ENCODE data around the gene LRRFIP2.

LRRFIP2 gene

GRCh38 chr3:37170060-37170459 lies 4.3 kb downstream of the LRRFIP2 start:
- TF ChIP-seq CTCF (conservative IDR thresholded peaks at IDR 0.05; ENCODE audit: low read depth, low read length) = no peak
- no peaks in the 10 kb centered on the region for H3K27me3 ChIP-seq (ENCODE audit: insufficient read depth, low read depth)
- no peaks in the 10 kb centered on the region for H3K36me3 ChIP-seq (ENCODE audit: insufficient read depth)
- no peak overlapping the region for H3K27ac ChIP-seq
- no peak overlapping the region for H3K4me2 ChIP-seq
- H2AFZ ChIP-seq (ENCODE audit: low read depth) = no peak overlapping the region
- H4K20me1 ChIP-seq (ENCODE audit: insufficient read depth) = no peaks in the 10 kb centered on the region
- no peak overlapping the region for H3K4me3 ChIP-seq (IDR thresholded peaks at IDR 0.05; ENCODE audit: insufficient read depth, low read depth, low read length)
- peaks cover 9% of the 10 kb centered on the region for H3K4me1 ChIP-seq (ENCODE audit: low read depth, poor library complexity, severe bottlenecking)
- H3K79me2 ChIP-seq (ENCODE audit: insufficient read depth, low read depth) = peaks cover 12% of the 10 kb centered on the region; the same call in 1 of the 2 replicates
- H3K9ac ChIP-seq = no peak overlapping the region

- TF ChIP-seq CTCF (conservative IDR thresholded peaks at IDR 0.05; ENCODE audit: low read depth, low read length) = no peak
- Histone ChIP-seq H3K79me2 (ENCODE audit: insufficient read depth, low read depth) (peaks cover 2% of the 10 kb centered on the region; the same call in 1 of the 2 replicates), H3K4me2 (no peak overlapping the region), H2AFZ (ENCODE audit: low read depth) (no peak overlapping the region), H3K4me3 (IDR thresholded peaks at IDR 0.05; ENCODE audit: insufficient read depth, low read depth, low read length) (no peak overlapping the region), H3K4me1 (ENCODE audit: low read depth, poor library complexity, severe bottlenecking) (peaks cover 3% of the 10 kb centered on the region), H3K36me3 (ENCODE audit: insufficient read depth) (no peaks in the 10 kb centered on the region), H3K27me3 (ENCODE audit: insufficient read depth, low read depth) (no peaks in the 10 kb centered on the region), H3K27ac (no peak overlapping the region), H4K20me1 (ENCODE audit: insufficient read depth) (no peaks in the 10 kb centered on the region), H3K9ac (no peak overlapping the region)
These were observed 5.5 kb downstream of the LRRFIP2 start for GRCh38 chr3:37168896-37169295.

- Histone ChIP-seq H3K36me3 (ENCODE audit: insufficient read depth) (no peaks in the 10 kb centered on the region), H3K27ac (no peak overlapping the region), H4K20me1 (ENCODE audit: insufficient read depth) (no peaks in the 10 kb centered on the region), H3K9ac (no peak overlapping the region), H3K79me2 (ENCODE audit: insufficient read depth, low read depth) (no peaks in the 10 kb centered on the region), H3K27me3 (ENCODE audit: insufficient read depth, low read depth) (no peaks in the 10 kb centered on the region), H3K4me1 (ENCODE audit: low read depth, poor library complexity, severe bottlenecking) (no peaks in the 10 kb centered on the region), H2AFZ (ENCODE audit: low read depth) (no peak overlapping the region), H3K4me2 (no peak overlapping the region), H3K4me3 (IDR thresholded peaks at IDR 0.05; ENCODE audit: insufficient read depth, low read depth, low read length) (no peak overlapping the region)
- TF ChIP-seq CTCF (conservative IDR thresholded peaks at IDR 0.05; ENCODE audit: low read depth, low read length) = no peak
These were observed 10.9 kb downstream of the LRRFIP2 start for GRCh38 chr3:37163262-37164015.

- Histone ChIP-seq H3K4me2 (no peak overlapping the region), H3K27ac (no peak overlapping the region)
These were observed 11.7 kb downstream of the LRRFIP2 start for GRCh38 chr3:37162501-37163245.

More at GRCh38 chr3:37162501-37163245, 11.7 kb downstream of the LRRFIP2 start:
- Histone ChIP-seq H3K4me3 (IDR thresholded peaks at IDR 0.05; ENCODE audit: insufficient read depth, low read depth, low read length) (no peak overlapping the region), H2AFZ (ENCODE audit: low read depth) (no peak overlapping the region), H3K36me3 (ENCODE audit: insufficient read depth) (no peaks in the 10 kb centered on the region), H3K27me3 (ENCODE audit: insufficient read depth, low read depth) (no peaks in the 10 kb centered on the region), H4K20me1 (ENCODE audit: insufficient read depth) (no peaks in the 10 kb centered on the region), H3K79me2 (ENCODE audit: insufficient read depth, low read depth) (no peaks in the 10 kb centered on the region), H3K4me1 (ENCODE audit: low read depth, poor library complexity, severe bottlenecking) (no peaks in the 10 kb centered on the region), H3K9ac (no peak overlapping the region)
- TF ChIP-seq CTCF (conservative IDR thresholded peaks at IDR 0.05; ENCODE audit: low read depth, low read length) = no peak

Measured in KMS-11 (cell line).